Activated CD4-positive, alpha-beta T cell treated with anti-CD3 and anti-CD28 coated beads, Interleukin-10, Interleukin-2, amounts not matched to agents 100 ng/mL and 50 ng/mL, durations not matched to agents 16 hours and 8 hours (primary cell): ENCODE data around the gene SLC19A3.
"Not testable (repeated sequence)": the region's sequence is repeated elsewhere in the genome, so short reads cannot be mapped to it uniquely, and the experiment has no call there.

Experiments
- DNase-seq: peaks from one replicate; pipeline ENCODE4 v3.0.0-alpha.2; 2020

Gene SLC19A3

GRCh38 chr2:227717687-227718567 is at the start of gene SLC19A3:
SLC19A3 (minus strand) TSS chr2:227718028; CDS start chr2:227702318, 15,710 bp downstream.
- no peak for DNase-seq

- DNase-seq = peak; percentile 68
These were observed 48.6 kb upstream of the SLC19A3 start for GRCh38 chr2:227766373-227766883.

- no peak for DNase-seq
These were observed 48.1 kb upstream of the SLC19A3 start for GRCh38 chr2:227765788-227766372.

GRCh38 chr2:227761740-227762476 is 44.1 kb upstream of the SLC19A3 start:
- no peak for DNase-seq

- DNase-seq = no peak
These were observed 41.7 kb upstream of the SLC19A3 start for GRCh38 chr2:227759411-227760118.

GRCh38 chr2:227756261-227756660 is 38.4 kb upstream of the SLC19A3 start:
- not testable (repeated sequence) for DNase-seq

GRCh38 chr2:227748079-227748478 is 30.3 kb upstream of the SLC19A3 start:
- DNase-seq = peak; percentile 6

GRCh38 chr2:227745594-227745993 is 27.8 kb upstream of the SLC19A3 start, which contains the start of gene SCYGR8:
SCYGR8 (plus strand) TSS chr2:227745894; CDS start chr2:227745894, 0 bp downstream.
- no peak for DNase-seq

- DNase-seq = peak; percentile 6
These were observed 22.9 kb upstream of the SLC19A3 start for GRCh38 chr2:227740705-227741104.

GRCh38 chr2:227739351-227739750 is 21.5 kb upstream of the SLC19A3 start:
- DNase-seq = no peak

GRCh38 chr2:227728035-227728434 is 10.2 kb upstream of the SLC19A3 start, which contains the start of gene SCYGR7:
SCYGR7 (plus strand) TSS chr2:227728335; CDS start chr2:227728335, 0 bp downstream.
- no peak for DNase-seq

GRCh38 chr2:227724394-227725039 is 6.7 kb upstream of the SLC19A3 start, which contains the start of gene SCYGR6:
SCYGR6 (minus strand) TSS chr2:227724757; CDS start chr2:227724757, 0 bp downstream.
- DNase-seq = no peak

GRCh38 chr2:227722821-227723220 is 5.0 kb upstream of the SLC19A3 start:
- DNase-seq = not testable (repeated sequence)

- no peak for DNase-seq
These were observed 2.9 kb upstream of the SLC19A3 start for GRCh38 chr2:227720680-227721079.

GRCh38 chr2:227719641-227720040 is 1.8 kb upstream of the SLC19A3 start:
- no peak for DNase-seq

GRCh38 chr2:227716501-227716900 is 1.3 kb downstream of the SLC19A3 start:
- DNase-seq = no peak

- no peak for DNase-seq
These were observed 4.5 kb downstream of the SLC19A3 start for GRCh38 chr2:227713291-227713690.

GRCh38 chr2:227710986-227711385 is 6.8 kb downstream of the SLC19A3 start:
- no peak for DNase-seq

- no peak for DNase-seq
These were observed 10.4 kb downstream of the SLC19A3 start for GRCh38 chr2:227707390-227707789.

GRCh38 chr2:227706859-227707258 is 11.0 kb downstream of the SLC19A3 start:
- DNase-seq = no peak

- no peak for DNase-seq
These were observed 13.9 kb downstream of the SLC19A3 start for GRCh38 chr2:227703961-227704360.

GRCh38 chr2:227703280-227703732 is 14.5 kb downstream of the SLC19A3 start:
- DNase-seq = no peak
